RPMI7951 (cell line): ENCODE results near the gene SFT2D1. TPM values are rescaled to one million over a fixed set of nuclear protein-coding genes. Genes with fewer than 3 reads are reported as not detected.
"Not testable (repeated sequence)": the region's sequence is repeated elsewhere in the genome, so short reads cannot be mapped to it uniquely, and the experiment has no call there.

Source experiments
- DNase-seq: peaks from one replicate; pipeline ENCODE4 v3.0.0-alpha.2; 2012; ENCODE audit warnings: low read depth
- total RNA-seq: library from RNA; depleted of rRNA; stranded (reverse); fragments of >200 nt; shearing (Covaris generic); gene quantifications from 2 replicates; pipeline ENCODE4 v1.2.3, GENCODE V29; 2014

SFT2D1 gene
- total RNA-seq, 1 experiment from 2014 or later: 73.1 TPM

GRCh38 chr6:166364456-166364855, 22.1 kb upstream of the SFT2D1 start:
- DNase-seq: no peak

- not testable (repeated sequence) for DNase-seq
Measured at GRCh38 chr6:166362427-166362826, 20.1 kb upstream of the SFT2D1 start.

GRCh38 chr6:166361077-166361429, 18.7 kb upstream of the SFT2D1 start:
- peak; percentile 46 for DNase-seq

GRCh38 chr6:166360243-166361076, 18.1 kb upstream of the SFT2D1 start:
- peak; percentile 8 for DNase-seq

GRCh38 chr6:166355552-166355951, 13.2 kb upstream of the SFT2D1 start:
- DNase-seq: no peak

- no peak for DNase-seq
Measured at GRCh38 chr6:166354965-166355364, 12.6 kb upstream of the SFT2D1 start.

GRCh38 chr6:166354143-166354542, 11.8 kb upstream of the SFT2D1 start:
- no peak for DNase-seq

GRCh38 chr6:166353507-166353906, 11.2 kb upstream of the SFT2D1 start:
- DNase-seq: no peak

GRCh38 chr6:166352923-166353322, 10.6 kb upstream of the SFT2D1 start:
- no peak for DNase-seq

- DNase-seq: peak; percentile 40
Measured at GRCh38 chr6:166351715-166352285, 9.5 kb upstream of the SFT2D1 start.

- DNase-seq: no peak
Measured at GRCh38 chr6:166348305-166348949, 6.1 kb upstream of the SFT2D1 start.

- no peak for DNase-seq
Measured at GRCh38 chr6:166346965-166347364, 4.6 kb upstream of the SFT2D1 start.

- DNase-seq: no peak
Measured at GRCh38 chr6:166346449-166346848, 4.1 kb upstream of the SFT2D1 start.

- not testable (repeated sequence) for DNase-seq
Measured at GRCh38 chr6:166345672-166346071, 3.3 kb upstream of the SFT2D1 start.

GRCh38 chr6:166344921-166345320, 2.6 kb upstream of the SFT2D1 start:
- DNase-seq: not testable (repeated sequence)

- DNase-seq: no peak
Measured at GRCh38 chr6:166344240-166344639, 1.9 kb upstream of the SFT2D1 start.

GRCh38 chr6:166343150-166343487, 774 bp upstream of the SFT2D1 start:
- no peak for DNase-seq

- peak; percentile 12 for DNase-seq
Measured at GRCh38 chr6:166341977-166342348, 382 bp downstream of the SFT2D1 start.

GRCh38 chr6:166341464-166341863, 881 bp downstream of the SFT2D1 start:
- no peak for DNase-seq

- DNase-seq: no peak
Measured at GRCh38 chr6:166338854-166339253, 3.5 kb downstream of the SFT2D1 start.

GRCh38 chr6:166336847-166337246, 5.5 kb downstream of the SFT2D1 start:
- no peak for DNase-seq

GRCh38 chr6:166335378-166336302, 6.7 kb downstream of the SFT2D1 start:
- DNase-seq: no peak
